ENCODE measurements around the gene MCM3.

Gene MCM3

DNA sequence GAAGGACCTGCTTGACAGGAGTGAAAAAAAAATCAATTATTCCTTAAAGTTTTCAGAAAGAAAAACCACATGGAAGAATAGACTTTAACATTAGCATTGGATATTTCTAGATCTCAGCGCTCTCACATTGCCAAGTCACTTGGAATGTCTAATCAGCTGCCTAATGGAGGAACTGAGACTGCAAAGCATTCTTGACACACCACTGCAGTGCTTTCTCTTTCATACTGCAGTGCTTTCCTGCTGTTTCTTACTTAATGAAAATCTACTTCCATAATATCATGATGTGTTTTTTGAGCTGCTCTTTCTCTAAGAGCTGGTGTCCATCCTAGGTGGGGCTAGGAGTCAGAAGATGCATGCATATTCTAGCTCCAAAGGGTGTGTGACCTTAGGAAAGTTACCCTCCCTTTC is 20.4 kb upstream of the MCM3 start:
- TF ChIP-seq, protein P1, sequence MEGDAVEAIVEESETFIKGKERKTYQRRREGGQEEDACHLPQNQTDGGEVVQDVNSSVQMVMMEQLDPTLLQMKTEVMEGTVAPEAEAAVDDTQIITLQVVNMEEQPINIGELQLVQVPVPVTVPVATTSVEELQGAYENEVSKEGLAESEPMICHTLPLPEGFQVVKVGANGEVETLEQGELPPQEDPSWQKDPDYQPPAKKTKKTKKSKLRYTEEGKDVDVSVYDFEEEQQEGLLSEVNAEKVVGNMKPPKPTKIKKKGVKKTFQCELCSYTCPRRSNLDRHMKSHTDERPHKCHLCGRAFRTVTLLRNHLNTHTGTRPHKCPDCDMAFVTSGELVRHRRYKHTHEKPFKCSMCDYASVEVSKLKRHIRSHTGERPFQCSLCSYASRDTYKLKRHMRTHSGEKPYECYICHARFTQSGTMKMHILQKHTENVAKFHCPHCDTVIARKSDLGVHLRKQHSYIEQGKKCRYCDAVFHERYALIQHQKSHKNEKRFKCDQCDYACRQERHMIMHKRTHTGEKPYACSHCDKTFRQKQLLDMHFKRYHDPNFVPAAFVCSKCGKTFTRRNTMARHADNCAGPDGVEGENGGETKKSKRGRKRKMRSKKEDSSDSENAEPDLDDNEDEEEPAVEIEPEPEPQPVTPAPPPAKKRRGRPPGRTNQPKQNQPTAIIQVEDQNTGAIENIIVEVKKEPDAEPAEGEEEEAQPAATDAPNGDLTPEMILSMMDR (IDR thresholded peaks at IDR 0.05; ENCODE audit: low read depth, low read length, missing control alignments) = no peak

DNA sequence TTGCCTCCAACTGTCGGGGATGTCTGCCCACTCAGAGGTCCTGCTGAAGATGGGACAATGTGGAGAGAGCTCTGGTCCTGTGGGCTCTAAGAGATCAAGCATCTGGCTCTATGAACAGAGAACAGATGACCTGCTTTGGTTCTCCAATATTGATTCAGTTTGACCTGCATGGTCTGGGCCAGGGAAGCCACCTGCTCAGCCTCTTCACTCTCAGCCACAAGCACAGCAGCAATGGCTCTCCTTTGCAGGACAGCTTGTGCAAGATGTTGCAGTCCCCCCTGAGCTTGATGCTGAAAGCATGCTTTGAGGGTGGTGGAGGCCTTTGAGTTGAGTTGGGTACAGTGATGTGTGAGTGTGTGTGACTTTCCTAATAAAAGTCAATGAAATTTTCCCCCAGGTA is 18.6 kb upstream of the MCM3 start:
- TF ChIP-seq, protein P1 (IDR thresholded peaks at IDR 0.05; ENCODE audit: low read depth, low read length, missing control alignments) = no peak
- no peak overlapping the region for H3K4me3 ChIP-seq (ENCODE audit: low read depth, low read length)
- no peak for DNase-seq (ENCODE audit: low read depth)

More for the DNA sequence above, 20.4 kb upstream of the MCM3 start:
- peak overlapping the region; percentile 14; the same call in 1 of the 2 replicates for H3K4me3 ChIP-seq (ENCODE audit: low read depth, low read length)
- DNase-seq (ENCODE audit: low read depth) = no peak

DNA sequence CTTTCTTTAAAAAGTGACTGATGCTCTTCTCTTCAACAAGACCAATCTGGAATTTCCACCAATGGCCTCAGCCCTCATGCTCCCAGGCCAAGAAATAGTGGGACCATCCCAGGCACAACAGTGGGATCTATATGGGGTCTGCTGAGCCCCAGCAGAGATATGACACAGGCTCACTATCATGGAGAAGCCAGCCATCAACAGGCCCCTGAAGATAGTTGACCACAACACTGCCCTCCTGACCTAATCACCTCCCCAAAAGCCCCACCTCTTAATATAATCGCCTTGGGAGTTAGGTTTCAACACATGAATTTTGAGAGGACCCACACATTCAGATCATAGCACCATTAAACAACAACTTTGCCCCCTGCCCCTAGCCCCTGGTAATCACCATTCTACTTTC is 16.8 kb upstream of the MCM3 start:
- TF ChIP-seq, protein P1 (IDR thresholded peaks at IDR 0.05; ENCODE audit: low read depth, low read length, missing control alignments) = no peak
- DNase-seq (ENCODE audit: low read depth) = no peak
- no peak overlapping the region for H3K4me3 ChIP-seq (ENCODE audit: low read depth, low read length)

DNA sequence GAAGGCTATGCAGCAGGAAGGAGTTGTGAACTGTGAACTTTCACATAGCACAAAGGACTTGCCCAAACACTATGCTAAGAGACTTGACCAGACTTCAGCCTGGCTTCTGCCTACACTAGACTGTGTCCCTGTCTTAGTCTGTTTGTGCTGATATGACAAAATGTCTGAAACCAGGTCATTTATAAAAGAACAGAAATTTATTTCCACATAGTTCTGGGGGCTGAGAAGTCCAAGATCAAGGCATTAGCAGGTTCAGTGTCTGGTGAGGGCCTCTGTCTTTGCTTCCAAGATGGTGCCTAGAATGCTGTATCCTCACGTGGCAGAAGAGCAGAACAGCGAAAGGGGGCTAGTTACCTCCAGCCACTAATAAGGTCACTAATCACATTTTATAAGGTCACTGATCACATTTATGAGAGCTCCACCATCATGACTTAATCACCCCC is 16.0 kb upstream of the MCM3 start:
- no peak overlapping the region for H3K4me3 ChIP-seq (ENCODE audit: low read depth, low read length)
- TF ChIP-seq, protein P1 (IDR thresholded peaks at IDR 0.05; ENCODE audit: low read depth, low read length, missing control alignments) = no peak
- DNase-seq (ENCODE audit: low read depth) = no peak

DNA sequence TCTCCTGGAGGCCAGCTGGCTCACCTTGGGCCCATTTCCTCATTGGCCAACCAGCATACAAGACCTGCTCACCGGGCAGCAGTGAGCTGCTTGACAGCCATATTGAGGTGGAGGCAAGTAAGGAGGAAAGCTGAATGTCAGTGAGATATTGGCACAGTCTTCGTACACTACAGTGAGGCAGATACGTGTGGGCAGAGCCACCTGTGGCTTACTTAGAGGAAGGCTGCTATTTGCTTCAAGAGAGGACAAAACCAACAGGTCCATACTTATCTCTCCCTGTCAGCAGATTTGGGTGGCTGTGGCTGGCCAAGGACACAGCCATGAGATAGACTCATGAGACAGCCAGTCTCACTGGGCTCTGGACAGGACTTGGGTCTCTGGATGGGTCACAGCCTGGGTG is 15.1 kb upstream of the MCM3 start:
- no peak overlapping the region for H3K4me3 ChIP-seq (ENCODE audit: low read depth, low read length)
- TF ChIP-seq, protein P1 (IDR thresholded peaks at IDR 0.05; ENCODE audit: low read depth, low read length, missing control alignments) = no peak
- DNase-seq (ENCODE audit: low read depth) = no peak

DNA sequence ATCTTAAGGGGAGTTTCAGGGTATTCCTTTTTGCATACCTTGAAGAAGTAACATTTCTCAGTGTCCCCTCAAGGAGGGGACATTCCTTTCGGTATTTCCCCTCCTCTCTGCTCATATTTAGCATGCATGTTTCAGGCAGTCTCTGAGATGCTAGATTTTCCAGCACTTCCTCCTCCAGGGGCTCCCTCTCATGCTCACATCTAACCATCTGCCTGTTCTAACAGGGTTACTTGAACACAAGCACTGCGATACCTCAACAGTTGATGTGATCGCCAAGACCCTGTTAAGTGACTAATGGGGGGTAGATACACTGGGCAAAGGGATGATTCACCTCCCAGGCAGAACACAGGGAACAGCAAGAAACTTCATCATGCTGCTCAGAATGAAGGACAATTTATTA is 12.9 kb upstream of the MCM3 start:
- no peak for DNase-seq (ENCODE audit: low read depth)
- H3K4me3 ChIP-seq (ENCODE audit: low read depth, low read length) = peak overlapping the region; percentile 7; the same call in 1 of the 2 replicates
- TF ChIP-seq, protein P1 (IDR thresholded peaks at IDR 0.05; ENCODE audit: low read depth, low read length, missing control alignments) = no peak

DNA sequence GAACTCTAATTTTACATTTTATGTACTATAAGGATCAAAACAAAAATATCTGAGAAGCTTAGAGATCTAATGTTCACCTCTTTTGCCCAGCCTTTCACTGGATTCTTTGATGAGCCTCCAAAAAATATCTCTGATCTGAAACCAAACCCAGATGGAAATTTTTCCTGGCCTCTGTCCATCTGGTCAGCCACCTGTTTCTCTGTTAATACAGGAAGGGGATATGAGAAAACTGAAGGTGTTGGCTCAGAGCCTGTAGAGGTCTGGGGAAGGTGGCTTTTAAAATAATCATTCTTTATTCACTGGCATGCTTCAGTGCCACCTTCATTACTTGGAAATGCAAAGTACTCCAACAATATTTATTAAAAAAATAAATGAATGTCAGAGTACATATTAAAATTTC is 8.5 kb upstream of the MCM3 start:
- H3K4me3 ChIP-seq (ENCODE audit: low read depth, low read length) = no peak overlapping the region
- TF ChIP-seq, protein P1 (IDR thresholded peaks at IDR 0.05; ENCODE audit: low read depth, low read length, missing control alignments) = no peak
- DNase-seq (ENCODE audit: low read depth) = no peak

All from GM12864 (cell line).